OCI-LY7 (cell line): Measurements from ENCODE around the gene MIR17HG.

Experiments
- EZH2phosphoT487 ChIP-seq: fragments of 200-600 bp; sonication (generic); IDR thresholded peaks from 2 replicates; pipeline ENCODE4 v1.6.1; 2018; ENCODE audit warnings: low read depth, borderline replicate concordance, mild to moderate bottlenecking, mixed run types, antibody characterized with exemption, low read length, moderate library complexity, mixed read lengths
- TF ChIP-seq, protein P1 (sequence below): fragments of 200-600 bp; sonication (generic); conservative IDR thresholded peaks from 2 replicates; pipeline ENCODE4 v1.5.1; 2014; ENCODE audit warnings: mild to moderate bottlenecking, antibody characterized with exemption, low read length, moderate library complexity, mixed read lengths

DNA sequence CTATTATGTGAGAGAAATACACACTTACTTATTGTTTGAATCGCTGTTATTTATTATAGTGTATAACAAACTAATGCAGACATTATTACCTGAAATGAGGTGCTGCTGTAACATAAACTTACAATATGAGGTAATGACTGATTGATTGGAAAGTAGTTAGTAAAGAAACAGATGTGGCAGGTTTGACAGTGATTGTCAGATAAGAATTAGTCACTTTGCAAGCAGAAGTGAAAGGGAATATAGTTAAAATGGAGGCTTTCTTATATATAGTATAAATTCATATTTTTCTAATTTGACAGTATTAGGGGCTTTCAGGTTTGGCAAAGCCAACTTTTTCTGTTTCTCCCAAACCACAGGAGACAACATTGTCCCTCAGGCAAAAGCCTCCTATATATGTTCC is 20.6 kb downstream of the MIR17HG start:
- TF ChIP-seq, protein P1, sequence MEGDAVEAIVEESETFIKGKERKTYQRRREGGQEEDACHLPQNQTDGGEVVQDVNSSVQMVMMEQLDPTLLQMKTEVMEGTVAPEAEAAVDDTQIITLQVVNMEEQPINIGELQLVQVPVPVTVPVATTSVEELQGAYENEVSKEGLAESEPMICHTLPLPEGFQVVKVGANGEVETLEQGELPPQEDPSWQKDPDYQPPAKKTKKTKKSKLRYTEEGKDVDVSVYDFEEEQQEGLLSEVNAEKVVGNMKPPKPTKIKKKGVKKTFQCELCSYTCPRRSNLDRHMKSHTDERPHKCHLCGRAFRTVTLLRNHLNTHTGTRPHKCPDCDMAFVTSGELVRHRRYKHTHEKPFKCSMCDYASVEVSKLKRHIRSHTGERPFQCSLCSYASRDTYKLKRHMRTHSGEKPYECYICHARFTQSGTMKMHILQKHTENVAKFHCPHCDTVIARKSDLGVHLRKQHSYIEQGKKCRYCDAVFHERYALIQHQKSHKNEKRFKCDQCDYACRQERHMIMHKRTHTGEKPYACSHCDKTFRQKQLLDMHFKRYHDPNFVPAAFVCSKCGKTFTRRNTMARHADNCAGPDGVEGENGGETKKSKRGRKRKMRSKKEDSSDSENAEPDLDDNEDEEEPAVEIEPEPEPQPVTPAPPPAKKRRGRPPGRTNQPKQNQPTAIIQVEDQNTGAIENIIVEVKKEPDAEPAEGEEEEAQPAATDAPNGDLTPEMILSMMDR: no peak
- TF ChIP-seq EZH2phosphoT487: no peak
